GM13977 (cell line): ENCODE data around the gene MZT2B.
"Not testable (repeated sequence)": the region's sequence is repeated elsewhere in the genome, so short reads cannot be mapped to it uniquely, and the experiment has no call there.

Source experiments
- DNase-seq: peaks from one replicate; pipeline ENCODE4 v3.0.0; 2012; ENCODE audit warnings: low spot score
- CTCF ChIP-seq: IDR thresholded peaks from 2 replicates; pipeline ENCODE4 v1.5.1; 2012; ENCODE audit warnings: mild to moderate bottlenecking, control low read depth; ENCODE audit not compliant: insufficient read depth; ENCODE audit errors: extremely low read depth, missing control alignments
- in situ Hi-C: fragments of 300-500 bp; cut with MboI; formaldehyde crosslinking; loops from one replicate; pipeline ENCODE4 v1.12.0; 2022; ENCODE audit warnings: low sequenced_read_pairs, low pct_unique_long_range_greater_than_20kb, mixed read lengths, inconsistent platforms; ENCODE audit not compliant: unreplicated experiment

Gene MZT2B

GRCh38 chr2:130145006-130145414 lies 37.1 kb upstream of the MZT2B start, which contains the start of gene CCDC74B:
Gene CCDC74B, minus strand, starts transcription at chr2:130145112. Its CDS starts 116 bp downstream, at chr2:130144996.
- DNase-seq, in situ Hi-C loops: not testable (repeated sequence)

GRCh38 chr2:130148515-130148914 lies 33.5 kb upstream of the MZT2B start:
- DNase-seq, in situ Hi-C loops: not testable (repeated sequence)

GRCh38 chr2:130150181-130151144 lies 31.6 kb upstream of the MZT2B start:
- TF ChIP-seq CTCF = no peak
- in situ Hi-C loops = loop anchor here (25.0 kb wide), 1 partner anchor 162 kb away; no protein-coding TSS in a partner anchor
- no peak for DNase-seq

GRCh38 chr2:130151145-130151512 lies 30.9 kb upstream of the MZT2B start:
- not testable (repeated sequence) for DNase-seq
- in situ Hi-C loops = loop anchor here (25.0 kb wide), 1 partner anchor 161 kb away; no protein-coding TSS in a partner anchor

GRCh38 chr2:130152136-130152815 lies 29.8 kb upstream of the MZT2B start:
- DNase-seq = not testable (repeated sequence)
- in situ Hi-C loops = loop anchor here (25.0 kb wide), 1 partner anchor 160 kb away; no protein-coding TSS in a partner anchor

GRCh38 chr2:130152816-130153595 lies 29.1 kb upstream of the MZT2B start:
- TF ChIP-seq CTCF = no peak
- in situ Hi-C loops = loop anchor here (25.0 kb wide), 1 partner anchor 159 kb away; no protein-coding TSS in a partner anchor

GRCh38 chr2:130153721-130154422 lies 28.2 kb upstream of the MZT2B start:
- in situ Hi-C loops = loop anchor here (25.0 kb wide), 1 partner anchor 158 kb away; no protein-coding TSS in a partner anchor
- not testable (repeated sequence) for DNase-seq

More at GRCh38 chr2:130152816-130153595, 29.1 kb upstream of the MZT2B start:
- no peak for DNase-seq

- not testable (repeated sequence) for DNase-seq
- in situ Hi-C loops = loop anchor here (25.0 kb wide), 1 partner anchor 158 kb away; no protein-coding TSS in a partner anchor
Observed at GRCh38 chr2:130154423-130154770, 27.7 kb upstream of the MZT2B start.
